ENCODE results near the gene GABRG3. TPM values are rescaled to one million over a fixed set of nuclear protein-coding genes. Genes with fewer than 3 reads are reported as not detected.

Gene GABRG3
- total RNA-seq, 1 donor from 2014 or later, result 2.6 TPM

GRCh38 chr15:27589782-27590181 lies 618.8 kb downstream of the GABRG3 start:
- Mint-ChIP-seq H3K9me3 (no peaks in the 10 kb centered on the region), H3K36me3 (no peaks in the 10 kb centered on the region), H3K27me3 (peaks cover 52% of the 10 kb centered on the region), H3K4me3 (no peak overlapping the region), H3K4me1 (ENCODE audit: unreplicated experiment) (no peaks in the 10 kb centered on the region), H3K27ac (no peak overlapping the region)
- DNase-seq (ENCODE audit: extremely low spot score, unreplicated experiment), result no peak
- TF ChIP-seq, protein P1, sequence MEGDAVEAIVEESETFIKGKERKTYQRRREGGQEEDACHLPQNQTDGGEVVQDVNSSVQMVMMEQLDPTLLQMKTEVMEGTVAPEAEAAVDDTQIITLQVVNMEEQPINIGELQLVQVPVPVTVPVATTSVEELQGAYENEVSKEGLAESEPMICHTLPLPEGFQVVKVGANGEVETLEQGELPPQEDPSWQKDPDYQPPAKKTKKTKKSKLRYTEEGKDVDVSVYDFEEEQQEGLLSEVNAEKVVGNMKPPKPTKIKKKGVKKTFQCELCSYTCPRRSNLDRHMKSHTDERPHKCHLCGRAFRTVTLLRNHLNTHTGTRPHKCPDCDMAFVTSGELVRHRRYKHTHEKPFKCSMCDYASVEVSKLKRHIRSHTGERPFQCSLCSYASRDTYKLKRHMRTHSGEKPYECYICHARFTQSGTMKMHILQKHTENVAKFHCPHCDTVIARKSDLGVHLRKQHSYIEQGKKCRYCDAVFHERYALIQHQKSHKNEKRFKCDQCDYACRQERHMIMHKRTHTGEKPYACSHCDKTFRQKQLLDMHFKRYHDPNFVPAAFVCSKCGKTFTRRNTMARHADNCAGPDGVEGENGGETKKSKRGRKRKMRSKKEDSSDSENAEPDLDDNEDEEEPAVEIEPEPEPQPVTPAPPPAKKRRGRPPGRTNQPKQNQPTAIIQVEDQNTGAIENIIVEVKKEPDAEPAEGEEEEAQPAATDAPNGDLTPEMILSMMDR (conservative IDR thresholded peaks at IDR 0.05), result no peak

Other genes with a start within 250 kb of the GABRG3 start
- 25.7 and 28.5 TPM in 2 replicates for gene GABRB3, start 198.1 kb upstream of the GABRG3 start, total RNA-seq (ENCODE audit: low replicate concordance)
- 0.67 and 3.1 TPM in 2 replicates for gene GABRA5, start 104.1 kb upstream of the GABRG3 start, total RNA-seq (ENCODE audit: low replicate concordance)

Data from type B pancreatic cell (in vitro differentiated cells).